ENCODE measurements around the gene ZNF454.

Gene ZNF454

DNA sequence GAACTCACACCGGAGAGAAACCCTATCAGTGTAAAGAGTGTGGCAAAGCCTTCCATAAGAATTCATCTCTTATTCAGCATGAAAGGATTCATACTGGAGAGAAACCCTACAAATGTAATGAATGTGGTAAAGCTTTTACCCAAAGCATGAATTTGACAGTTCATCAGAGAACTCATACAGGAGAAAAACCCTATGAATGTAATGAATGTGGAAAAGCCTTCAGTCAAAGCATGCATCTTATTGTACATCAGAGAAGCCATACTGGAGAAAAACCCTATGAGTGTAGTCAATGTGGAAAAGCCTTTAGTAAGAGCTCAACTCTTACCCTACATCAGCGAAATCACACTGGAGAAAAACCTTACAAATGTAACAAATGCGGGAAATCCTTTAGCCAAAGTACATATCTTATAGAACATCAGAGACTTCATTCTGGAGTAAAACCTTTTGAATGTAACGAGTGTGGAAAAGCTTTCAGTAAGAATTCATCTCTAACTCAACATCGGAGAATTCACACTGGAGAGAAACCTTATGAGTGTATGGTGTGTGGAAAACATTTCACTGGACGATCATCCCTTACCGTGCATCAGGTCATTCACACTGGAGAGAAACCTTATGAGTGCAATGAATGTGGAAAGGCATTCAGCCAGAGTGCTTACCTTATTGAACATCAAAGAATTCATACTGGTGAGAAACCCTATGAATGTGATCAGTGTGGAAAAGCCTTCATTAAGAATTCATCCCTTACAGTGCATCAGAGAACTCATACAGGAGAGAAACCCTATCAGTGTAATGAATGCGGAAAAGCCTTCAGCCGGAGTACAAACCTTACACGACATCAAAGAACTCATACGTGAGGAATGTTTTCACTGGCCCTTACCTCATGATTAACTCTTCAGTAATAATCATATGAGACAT, 8.9 kb upstream of the ZNF454 start:
- TF ChIP-seq, protein P1, sequence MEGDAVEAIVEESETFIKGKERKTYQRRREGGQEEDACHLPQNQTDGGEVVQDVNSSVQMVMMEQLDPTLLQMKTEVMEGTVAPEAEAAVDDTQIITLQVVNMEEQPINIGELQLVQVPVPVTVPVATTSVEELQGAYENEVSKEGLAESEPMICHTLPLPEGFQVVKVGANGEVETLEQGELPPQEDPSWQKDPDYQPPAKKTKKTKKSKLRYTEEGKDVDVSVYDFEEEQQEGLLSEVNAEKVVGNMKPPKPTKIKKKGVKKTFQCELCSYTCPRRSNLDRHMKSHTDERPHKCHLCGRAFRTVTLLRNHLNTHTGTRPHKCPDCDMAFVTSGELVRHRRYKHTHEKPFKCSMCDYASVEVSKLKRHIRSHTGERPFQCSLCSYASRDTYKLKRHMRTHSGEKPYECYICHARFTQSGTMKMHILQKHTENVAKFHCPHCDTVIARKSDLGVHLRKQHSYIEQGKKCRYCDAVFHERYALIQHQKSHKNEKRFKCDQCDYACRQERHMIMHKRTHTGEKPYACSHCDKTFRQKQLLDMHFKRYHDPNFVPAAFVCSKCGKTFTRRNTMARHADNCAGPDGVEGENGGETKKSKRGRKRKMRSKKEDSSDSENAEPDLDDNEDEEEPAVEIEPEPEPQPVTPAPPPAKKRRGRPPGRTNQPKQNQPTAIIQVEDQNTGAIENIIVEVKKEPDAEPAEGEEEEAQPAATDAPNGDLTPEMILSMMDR (IDR thresholded peaks at IDR 0.05): no peak
- intact Hi-C loops (cut with DNase I; ENCODE audit: low total_unique reads): loop anchor here (10.0 kb wide), 1 partner anchor 103 kb away; no protein-coding TSS in a partner anchor
- Histone ChIP-seq H3K9me3 (peaks cover 29 to 99% (median 91%) of the 10 kb centered on the region in 3 donors), H3K4me1 (no peaks in the 10 kb centered on the region), H3K36me3 (peaks cover 59 to 86% (median 84%) of the 10 kb centered on the region in 3 donors), H3K27ac (no peak overlapping the region), H3K27me3 (no peaks in the 10 kb centered on the region), H3K4me3 (no peak overlapping the region)
- no peak for DNase-seq

DNA sequence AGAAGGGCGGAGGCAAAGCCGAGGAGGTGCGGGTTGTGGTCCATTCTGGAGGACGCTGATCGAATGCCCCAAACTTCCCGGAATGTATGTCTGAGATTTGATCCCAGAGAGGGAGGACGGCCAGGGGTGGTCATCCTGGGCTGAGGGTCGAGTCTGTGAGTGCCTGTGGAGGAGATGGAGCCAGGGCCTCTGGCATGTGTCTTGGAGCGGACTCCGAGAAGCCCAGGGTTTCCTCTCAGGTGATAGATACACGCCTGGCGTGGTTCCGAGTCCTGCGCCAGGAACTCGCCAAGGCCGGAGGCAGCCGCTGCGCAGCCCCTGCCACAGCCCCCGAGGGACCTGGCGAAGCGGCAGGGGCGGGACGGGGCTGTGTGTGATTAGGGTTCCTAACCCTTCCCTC, 363 bp downstream of the ZNF454 start:
- H3K4me3 ChIP-seq: peak overlapping the region; percentile 81 to 82
- peak overlapping the region; percentile 79 to 85 for H3K27ac ChIP-seq
- peaks cover 14 to 39% (median 32%) of the 10 kb centered on the region in 3 donors for H3K36me3 ChIP-seq
- DNase-seq: no peak
- H3K27me3 ChIP-seq: no peaks in the 10 kb centered on the region
- intact Hi-C loops (cut with DNase I; ENCODE audit: low total_unique reads): loop anchor here (10.0 kb wide), 1 partner anchor 47 kb away; the partner anchor contains the start of gene ZFP2
- peaks cover 8 to 52% (median 49%) of the 10 kb centered on the region in 3 donors for H3K9me3 ChIP-seq
- TF ChIP-seq, protein P1 (IDR thresholded peaks at IDR 0.05): no peak
- H3K4me1 ChIP-seq: peaks cover 0 to 14% (median 10%) of the 10 kb centered on the region in 4 donors

DNA sequence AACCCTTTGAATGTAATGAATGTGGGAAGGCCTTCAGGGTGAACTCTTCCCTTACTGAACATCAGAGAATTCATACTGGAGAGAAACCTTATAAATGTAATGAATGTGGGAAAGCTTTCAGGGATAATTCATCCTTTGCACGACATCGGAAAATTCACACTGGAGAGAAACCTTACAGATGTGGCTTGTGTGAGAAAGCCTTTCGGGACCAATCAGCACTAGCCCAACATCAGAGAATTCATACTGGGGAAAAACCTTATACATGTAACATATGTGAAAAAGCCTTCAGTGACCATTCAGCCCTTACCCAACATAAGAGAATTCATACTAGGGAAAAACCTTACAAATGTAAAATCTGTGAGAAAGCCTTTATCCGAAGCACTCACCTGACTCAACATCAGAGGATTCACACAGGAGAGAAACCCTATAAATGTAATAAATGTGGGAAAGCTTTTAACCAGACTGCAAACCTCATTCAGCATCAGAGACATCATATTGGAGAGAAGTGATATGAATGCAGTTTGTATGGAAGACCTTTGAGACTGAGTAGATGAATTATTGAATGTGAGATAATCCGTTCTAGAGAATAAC, 24.6 kb downstream of the ZNF454 start:
- Histone ChIP-seq H3K4me1 (no peaks in the 10 kb centered on the region), H3K27ac (no peak overlapping the region), H3K36me3 (peaks cover 32 to 82% (median 67%) of the 10 kb centered on the region in 3 donors), H3K4me3 (no peak overlapping the region), H3K9me3 (peaks cover 21 to 99% (median 74%) of the 10 kb centered on the region in 3 donors), H3K27me3 (no peaks in the 10 kb centered on the region)
- TF ChIP-seq, protein P1 (IDR thresholded peaks at IDR 0.05): no peak
- intact Hi-C loops (cut with DNase I; ENCODE audit: low total_unique reads): no loop called here
- DNase-seq: no peak

DNA sequence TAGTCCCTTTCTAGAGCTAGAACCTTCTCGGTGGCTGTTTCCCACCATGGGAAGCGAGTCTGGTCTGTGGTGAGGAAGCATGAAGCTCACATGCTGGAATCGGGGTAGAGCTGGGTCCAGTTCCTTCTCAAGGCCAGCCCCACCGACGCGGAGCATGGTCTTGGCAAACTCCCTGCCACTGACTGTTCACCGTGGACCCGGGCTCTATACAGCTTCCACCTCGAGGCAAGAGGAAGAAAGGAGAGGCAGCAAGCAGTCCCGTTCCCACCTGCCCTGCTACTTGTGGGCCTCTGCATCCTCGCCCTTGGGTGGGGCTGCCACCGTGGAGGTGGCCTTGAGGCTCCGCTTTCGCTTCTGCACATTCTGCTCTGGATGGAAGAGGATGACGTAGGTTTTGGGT, 40.4 kb downstream of the ZNF454 start:
- no peaks in the 10 kb centered on the region for H3K27me3 ChIP-seq
- H3K4me1 ChIP-seq: no peaks in the 10 kb centered on the region
- H3K36me3 ChIP-seq: peaks cover 10 to 33% (median 32%) of the 10 kb centered on the region in 3 donors
- no peak overlapping the region for H3K4me3 ChIP-seq
- intact Hi-C loops (cut with DNase I; ENCODE audit: low total_unique reads): no loop called here
- H3K9me3 ChIP-seq: peaks cover 25 to 95% (median 89%) of the 10 kb centered on the region in 3 donors
- no peak overlapping the region for H3K27ac ChIP-seq
- no peak for DNase-seq
- TF ChIP-seq, protein P1 (IDR thresholded peaks at IDR 0.05): no peak

DNA sequence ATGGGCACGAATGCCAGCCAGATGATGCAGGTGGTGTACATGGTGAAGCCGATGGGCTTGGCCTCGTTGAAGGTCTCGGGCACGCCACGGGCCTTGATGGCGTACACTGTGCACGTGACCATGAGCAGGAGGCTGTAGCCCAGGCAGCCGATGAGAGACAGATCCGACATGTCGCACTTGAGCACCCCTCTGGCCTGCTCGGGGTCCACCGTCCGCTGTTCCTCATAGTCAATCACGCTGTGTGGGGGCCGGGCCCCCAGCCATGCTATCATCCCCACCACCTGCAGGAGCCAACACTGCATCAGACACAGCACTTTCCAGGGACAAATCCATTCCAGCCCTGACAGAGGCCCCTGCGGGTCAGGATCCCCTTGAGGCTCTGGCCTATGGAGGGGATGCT, 41.9 kb downstream of the ZNF454 start:
- no peak overlapping the region for H3K27ac ChIP-seq
- H3K9me3 ChIP-seq: peaks cover 30 to 93% (median 88%) of the 10 kb centered on the region in 3 donors

More for the DNA sequence above, 41.9 kb downstream of the ZNF454 start:
- Histone ChIP-seq H3K27me3 (no peaks in the 10 kb centered on the region), H3K4me3 (no peak overlapping the region), H3K4me1 (no peaks in the 10 kb centered on the region), H3K36me3 (peaks cover 0 to 19% (median 17%) of the 10 kb centered on the region in 3 donors)
- intact Hi-C loops (cut with DNase I; ENCODE audit: low total_unique reads): no loop called here
- TF ChIP-seq, protein P1 (IDR thresholded peaks at IDR 0.05): no peak
- no peak for DNase-seq
